Omental fat pad (tissue), 4 donors: ENCODE data around the gene CETP. TPM values are rescaled to one million over a fixed set of nuclear protein-coding genes. Genes with fewer than 3 reads are reported as not detected.

Experiments
- ATAC-seq: fragments of 150-250 bp; one replicate; pipeline ENCODE4 v1.9.1; 2016; ENCODE audit warnings: mild to moderate bottlenecking, moderate library complexity; ENCODE audit not compliant: low FRiP score
- DNase-seq: peaks from one replicate; pipeline ENCODE4 v3.0.0-alpha.2; 2019; ENCODE audit warnings: low spot score
- CTCF ChIP-seq, 3 donors: fragments of 450-650 bp; IDR thresholded peaks; one replicate each; pipeline ENCODE4 v1.5.1; 2016 to 2017; ENCODE audit warnings: antibody characterized with exemption in 3 of 3, mild to moderate bottlenecking in 3 of 3, moderate library complexity in 2 of 3
- total RNA-seq, 4 donors: library from RNA; depleted of rRNA; stranded (reverse); fragments of >200 nt; gene quantifications; one replicate each; pipeline ENCODE4 v1.1.0, GENCODE V29; 2016

CETP gene
- total RNA-seq, 4 donors from 2014 or later, result 0.84 to 61.5 (median 5.9) TPM

GRCh38 chr16:57007050-57007449 lies 45.3 kb downstream of the CETP start:
- no peak for TF ChIP-seq CTCF (IDR thresholded peaks at IDR 0.05)
- DNase-seq, result no peak
- no peak for ATAC-seq

- no peak for ATAC-seq
- TF ChIP-seq CTCF (IDR thresholded peaks at IDR 0.05), result no peak
- no peak for DNase-seq
Measured at GRCh38 chr16:57007530-57007929, 45.8 kb downstream of the CETP start.

GRCh38 chr16:57008440-57008839 lies 46.7 kb downstream of the CETP start:
- ATAC-seq (no peak), DNase-seq (no peak)
- no peak for TF ChIP-seq CTCF (IDR thresholded peaks at IDR 0.05)

GRCh38 chr16:57009643-57010170 lies 48.0 kb downstream of the CETP start:
- TF ChIP-seq CTCF (IDR thresholded peaks at IDR 0.05), result no peak
- DNase-seq, result no peak
- no peak for ATAC-seq

GRCh38 chr16:57012353-57012752 lies 50.6 kb downstream of the CETP start:
- DNase-seq, result no peak
- no peak for ATAC-seq
- TF ChIP-seq CTCF (IDR thresholded peaks at IDR 0.05), result no peak

GRCh38 chr16:57013229-57013628 lies 51.5 kb downstream of the CETP start:
- no peak for DNase-seq
- no peak for TF ChIP-seq CTCF (IDR thresholded peaks at IDR 0.05)
- no peak for ATAC-seq

- DNase-seq (no peak), ATAC-seq (no peak)
- no peak for TF ChIP-seq CTCF (IDR thresholded peaks at IDR 0.05)
Measured at GRCh38 chr16:57013902-57014301, 52.2 kb downstream of the CETP start.
